MV-4-11 (cell line): ENCODE data around the gene ADCY4.

Source experiments
- DNase-seq: peaks from one replicate; lab custom pipeline; 2025; lab: John Stamatoyannopoulos, UW

Gene ADCY4

DNA sequence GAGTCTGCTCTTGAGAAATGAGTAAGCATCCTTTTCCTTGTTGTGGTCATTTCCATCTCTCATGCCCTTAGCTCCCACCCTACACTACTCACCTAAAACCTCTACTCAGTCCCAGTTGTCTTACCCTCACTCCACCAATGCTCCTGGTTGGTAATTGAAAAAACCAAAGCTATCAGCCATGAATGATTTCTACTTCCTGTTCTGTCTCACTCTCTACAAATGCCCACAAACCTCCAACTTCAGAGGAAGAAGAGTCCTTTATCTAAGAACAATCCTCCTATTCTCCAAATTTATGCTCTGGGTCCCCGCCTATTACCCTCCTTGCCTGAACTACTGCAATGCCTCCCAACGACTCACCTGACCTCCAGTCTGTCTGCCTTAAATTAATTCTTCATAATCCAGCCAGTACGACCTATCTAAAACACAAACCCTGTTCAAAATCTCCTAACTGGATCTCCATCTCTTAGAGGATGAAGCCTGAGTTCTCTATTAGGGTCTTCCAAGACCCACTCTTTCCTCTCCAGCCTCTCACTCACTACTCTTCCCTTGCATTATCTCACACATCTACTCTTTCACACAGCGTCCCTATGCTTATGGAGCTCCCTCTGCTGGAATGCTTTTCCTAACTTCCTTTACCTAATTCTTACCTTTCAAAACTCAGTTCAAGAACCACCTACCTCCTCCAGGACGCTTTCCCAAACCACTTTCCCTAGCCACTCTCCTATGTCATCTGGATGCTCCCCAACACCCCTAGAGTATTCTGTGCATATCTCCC is 37.5 kb downstream of the ADCY4 start:
- peak; percentile 23 for DNase-seq

DNA sequence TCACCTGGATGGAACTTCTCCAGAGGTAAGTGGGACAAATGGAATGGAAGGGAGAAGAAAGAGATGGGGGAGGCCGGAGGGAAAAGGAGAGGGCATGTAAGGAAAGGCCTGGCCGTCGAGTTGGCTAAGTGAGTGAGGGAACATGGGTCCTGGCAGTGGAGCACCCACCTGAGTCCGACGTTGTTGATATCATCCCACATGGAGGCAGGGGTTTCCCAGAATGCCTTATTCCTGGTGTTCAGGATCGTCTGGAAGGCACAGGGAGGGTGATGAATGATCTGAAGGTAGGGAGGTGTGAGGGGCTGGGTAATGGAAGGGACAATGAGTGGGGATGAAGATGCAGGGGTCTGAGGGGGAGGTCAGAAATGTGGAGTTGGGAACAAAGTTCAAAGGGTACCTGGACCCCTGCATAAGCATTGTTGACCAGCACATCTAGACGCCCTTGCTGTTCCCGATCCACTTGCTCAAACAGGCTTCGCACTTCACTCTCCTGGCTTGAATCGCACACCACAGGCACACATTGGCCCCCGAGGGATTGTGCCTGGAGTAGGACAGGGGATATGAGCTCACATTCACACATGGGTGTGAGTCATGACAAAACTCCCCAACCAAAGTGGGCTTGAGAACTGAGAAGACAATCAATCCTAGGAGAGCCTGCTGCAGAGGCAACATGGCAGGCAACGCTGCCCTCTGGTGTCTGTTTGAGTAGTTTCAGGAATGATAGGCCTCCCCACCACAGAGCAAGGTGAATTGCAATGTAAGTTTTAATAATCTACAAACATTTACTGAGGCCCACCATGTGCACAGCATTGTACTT is 38.3 kb downstream of the ADCY4 start:
- DNase-seq = peak; percentile 76

DNA sequence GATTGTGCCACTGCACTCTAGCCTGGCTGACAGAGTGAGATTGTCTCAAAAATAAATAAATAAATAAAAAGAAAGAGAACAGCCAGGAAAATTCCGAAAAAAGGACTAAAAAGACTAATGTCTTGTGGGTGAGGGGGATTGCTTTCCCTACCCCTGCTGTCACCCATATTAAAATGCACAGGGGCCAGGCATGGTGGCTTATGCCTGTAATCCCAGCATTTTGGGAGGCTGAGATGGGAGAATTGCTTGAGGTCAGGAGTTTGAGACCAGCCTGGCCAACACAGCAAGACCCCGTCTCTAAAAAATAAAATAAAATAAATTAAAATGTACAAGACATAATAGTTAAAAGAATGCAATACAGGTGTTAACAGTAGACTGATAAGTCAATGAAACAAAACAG is 41.3 kb downstream of the ADCY4 start:
- no peak for DNase-seq

DNA sequence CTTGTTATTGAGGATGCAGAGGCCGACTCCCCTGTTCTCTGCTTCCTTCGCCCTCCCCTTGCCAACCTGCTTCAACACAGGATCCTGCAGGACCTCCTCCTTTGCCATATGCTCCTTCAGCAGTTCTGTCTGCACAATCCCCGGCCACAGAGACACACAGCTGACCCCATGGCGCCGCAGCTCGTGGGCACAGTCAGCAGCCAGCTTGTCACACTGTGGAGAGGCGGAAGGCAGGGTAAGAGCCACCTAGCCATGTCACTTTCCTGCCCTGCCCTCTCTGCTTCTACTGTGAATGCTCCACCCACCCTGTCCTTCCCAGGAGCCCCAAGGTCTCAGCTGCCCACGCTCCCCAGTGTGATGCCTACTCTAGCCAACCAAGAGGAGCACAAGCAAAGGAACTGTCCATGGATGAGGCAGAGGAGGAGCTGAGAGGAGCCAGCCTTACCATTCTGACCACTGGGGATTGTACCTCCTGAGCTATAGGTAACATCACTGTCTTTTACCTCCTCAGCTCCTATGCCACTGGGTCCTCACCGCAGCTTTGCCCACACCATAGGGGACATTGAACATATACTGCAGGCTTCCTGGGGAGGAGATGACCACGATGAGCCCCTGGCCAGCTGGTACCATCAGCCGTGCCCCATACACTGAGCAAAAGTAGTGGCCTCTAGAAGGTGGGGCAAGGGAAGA is 42.6 kb downstream of the ADCY4 start:
- DNase-seq = no peak

DNA sequence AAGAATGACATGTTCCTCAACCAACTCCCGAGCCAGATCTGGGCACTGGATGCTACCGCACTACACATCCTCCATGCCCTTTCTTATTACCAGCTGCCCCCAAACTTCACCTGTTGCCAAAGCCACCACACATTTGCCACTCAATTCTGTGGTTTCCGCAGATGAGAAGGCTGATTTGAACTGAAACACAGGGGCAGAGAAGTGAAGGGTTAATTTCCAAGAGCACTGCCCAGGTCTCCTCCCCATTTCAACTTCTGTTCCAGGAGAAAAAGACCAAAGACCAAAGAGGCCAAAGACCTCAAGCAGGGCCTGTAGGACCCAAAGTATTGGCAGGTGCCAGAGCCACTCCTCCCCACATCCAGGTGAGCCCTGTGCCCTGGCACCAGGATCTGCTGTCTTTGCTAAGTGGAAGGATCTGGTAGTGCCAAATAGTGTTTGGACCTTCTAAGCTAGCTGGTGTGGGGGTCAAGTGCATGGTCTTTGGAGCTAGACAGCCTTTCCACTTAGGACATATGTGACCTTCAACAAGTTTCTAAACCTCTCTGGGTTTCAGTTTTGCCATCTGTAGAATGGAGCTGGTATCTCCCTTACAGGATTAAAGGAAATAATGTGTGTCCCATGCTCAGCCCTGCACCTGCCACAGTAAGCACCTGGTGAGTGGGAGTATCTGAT is 43.3 kb downstream of the ADCY4 start:
- DNase-seq = no peak

DNA sequence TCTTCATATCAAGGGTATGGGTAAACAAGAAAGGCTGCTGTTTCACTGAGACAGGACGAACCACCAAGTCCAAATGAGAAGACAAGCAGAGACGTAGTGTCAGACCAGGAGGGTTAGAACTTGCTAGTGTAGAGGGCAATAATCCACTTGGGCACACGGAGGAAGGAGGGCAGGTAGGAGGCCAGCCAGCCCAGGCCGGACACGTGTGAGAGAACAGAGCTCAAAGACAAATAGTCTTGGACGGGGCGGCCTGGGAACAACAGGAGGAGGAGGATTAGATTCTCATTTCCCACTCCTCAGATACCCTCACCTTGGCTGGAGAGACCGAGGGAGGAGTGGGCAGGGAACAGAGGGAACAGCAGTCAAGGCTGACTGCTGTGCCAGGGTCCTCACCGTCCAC is 44.1 kb downstream of the ADCY4 start:
- no peak for DNase-seq

DNA sequence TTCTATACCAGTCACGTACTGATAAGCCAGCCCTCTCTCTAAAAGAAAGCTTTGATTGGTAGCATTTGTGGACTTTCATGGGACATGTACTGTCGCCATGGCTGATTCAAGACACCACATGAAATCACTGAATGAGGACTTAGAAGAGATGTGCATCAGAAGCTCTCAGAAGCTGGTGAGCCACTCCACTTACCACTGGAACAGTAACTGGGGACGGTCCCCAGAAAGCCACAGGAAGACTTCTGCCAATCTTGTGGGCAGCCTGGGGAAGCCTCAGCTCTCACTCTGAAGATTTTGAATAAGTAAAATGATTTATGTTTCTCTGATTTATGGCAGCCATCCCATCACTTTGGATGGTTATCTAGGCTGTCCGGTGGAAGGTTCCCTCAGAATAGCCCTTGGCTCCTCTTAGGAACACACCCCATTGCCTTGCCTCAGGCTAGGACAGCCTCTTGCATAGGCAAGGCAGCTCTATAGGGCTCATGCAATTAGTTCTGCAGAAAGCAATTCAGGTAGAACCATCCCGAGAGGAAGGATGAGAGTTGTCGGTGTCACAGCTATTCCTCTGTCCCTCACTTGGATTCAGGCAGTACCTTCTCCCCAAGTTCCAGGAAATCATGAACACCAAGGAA is 45.1 kb downstream of the ADCY4 start:
- no peak for DNase-seq

DNA sequence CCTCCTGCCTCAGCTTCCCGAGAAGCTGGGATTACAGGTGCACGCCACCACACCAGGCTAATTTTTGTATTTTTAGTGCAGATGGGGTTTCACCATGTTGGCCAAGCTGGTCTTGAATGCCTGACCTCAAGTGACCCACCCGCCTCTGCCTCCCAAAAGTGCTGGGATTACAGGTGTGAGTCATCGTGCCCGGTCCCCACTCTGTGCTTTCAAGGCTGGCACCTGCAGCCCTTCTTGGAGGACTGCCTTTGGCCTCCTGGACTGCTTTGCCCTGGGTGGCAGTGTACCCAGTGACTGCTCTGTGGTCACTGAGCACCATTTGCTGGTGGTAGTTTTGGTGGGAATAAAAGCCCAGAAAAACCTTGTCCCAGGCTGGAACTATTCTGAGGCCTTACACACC is 47.9 kb downstream of the ADCY4 start:
- DNase-seq = no peak

DNA sequence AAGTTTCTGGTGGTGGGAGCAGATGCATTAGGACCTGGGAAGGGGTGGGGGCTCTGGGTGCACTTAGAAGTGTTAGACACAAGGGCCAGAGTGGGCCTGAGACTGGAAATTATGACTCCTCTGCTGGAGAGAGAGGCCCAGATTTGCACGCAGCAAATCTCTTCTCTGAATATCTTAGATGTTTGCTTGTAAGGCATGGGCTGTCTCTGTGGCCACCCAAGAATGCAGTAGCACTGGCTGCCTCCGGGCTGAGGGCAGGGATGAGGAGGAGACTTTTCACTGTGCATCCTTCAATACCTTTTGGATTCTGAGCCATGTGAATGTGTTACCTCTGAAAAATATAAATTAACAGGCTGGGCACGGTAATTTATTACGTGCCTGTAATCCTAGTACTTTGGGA is 49.5 kb downstream of the ADCY4 start:
- DNase-seq = no peak

DNA sequence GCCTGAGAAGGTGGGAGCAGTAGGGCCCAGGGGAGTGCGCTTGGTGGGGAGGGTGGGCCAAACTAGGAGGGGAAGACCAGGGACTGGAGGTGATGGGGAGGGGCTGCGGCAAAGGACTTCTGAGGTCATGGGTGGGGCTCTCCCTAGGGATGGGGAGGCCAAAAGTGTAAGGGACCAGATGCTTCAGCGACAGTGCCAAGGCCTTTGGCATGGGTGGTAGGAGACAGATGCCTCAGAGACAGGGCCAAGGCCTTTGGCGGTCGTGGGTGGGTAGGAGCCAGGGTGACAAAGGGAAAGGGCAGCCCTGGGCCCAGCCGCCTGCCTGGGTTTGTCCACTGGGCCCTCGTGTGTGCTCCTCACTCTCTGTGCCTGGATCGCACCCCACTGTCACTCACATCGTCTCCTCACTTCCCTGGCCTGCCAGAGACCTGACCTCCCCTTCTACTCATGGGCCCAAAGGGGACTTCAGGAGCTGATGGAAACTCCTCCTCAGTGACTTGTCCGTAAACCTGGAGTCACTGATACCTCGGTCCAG is 50.3 kb downstream of the ADCY4 start:
- no peak for DNase-seq

DNA sequence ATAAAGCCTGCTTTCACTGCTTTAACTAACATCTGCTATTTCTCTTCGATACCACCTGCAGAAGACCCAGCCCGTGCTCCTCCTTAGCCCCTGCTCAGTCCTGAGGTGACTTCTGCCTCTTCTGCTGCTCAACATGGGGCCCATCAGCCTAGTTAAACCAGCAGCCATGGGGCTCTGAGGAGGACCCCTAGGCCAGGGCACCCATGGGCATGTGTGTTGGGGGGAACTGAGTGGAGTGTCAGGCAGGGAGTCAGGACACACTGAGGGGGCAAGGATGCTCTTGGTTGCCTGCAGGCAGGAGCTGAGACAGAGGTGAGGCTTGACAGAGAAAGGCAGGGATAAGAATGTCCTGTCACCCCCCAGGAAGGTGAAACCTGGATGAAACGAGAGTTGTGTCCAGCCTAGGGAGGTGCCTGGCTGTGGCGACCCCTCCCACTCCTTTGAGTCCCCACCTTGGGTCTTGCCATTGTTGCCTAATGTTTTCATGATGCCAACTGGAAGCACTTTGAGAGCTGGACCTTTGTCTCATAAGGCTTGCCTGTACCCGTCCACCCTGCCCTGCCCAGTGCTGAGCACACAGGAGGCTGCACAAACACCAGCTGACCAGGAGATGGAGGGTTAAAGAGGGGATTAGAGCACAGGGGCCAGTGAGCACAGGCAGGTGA is 50.9 kb downstream of the ADCY4 start:
- DNase-seq = no peak

DNA sequence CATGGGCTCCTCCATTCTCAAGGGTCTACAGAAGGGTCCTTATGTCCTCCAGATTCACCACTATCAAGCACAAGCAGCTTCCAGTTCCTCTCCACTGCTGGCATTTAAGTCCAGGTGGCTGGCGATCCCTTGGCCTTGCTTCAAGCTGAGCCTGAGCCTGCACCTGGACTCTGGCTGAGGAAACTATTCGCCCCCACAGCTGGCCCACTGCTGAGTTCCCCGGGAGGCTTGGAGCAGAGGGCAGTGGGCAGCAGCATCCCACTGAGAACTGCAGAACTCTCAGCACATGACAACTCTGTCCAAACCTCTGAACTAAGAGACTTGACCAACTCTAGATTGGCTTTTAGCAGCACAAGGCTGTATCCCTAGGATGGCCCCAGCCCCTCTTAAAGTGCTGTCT is 52.1 kb downstream of the ADCY4 start:
- DNase-seq = no peak

DNA sequence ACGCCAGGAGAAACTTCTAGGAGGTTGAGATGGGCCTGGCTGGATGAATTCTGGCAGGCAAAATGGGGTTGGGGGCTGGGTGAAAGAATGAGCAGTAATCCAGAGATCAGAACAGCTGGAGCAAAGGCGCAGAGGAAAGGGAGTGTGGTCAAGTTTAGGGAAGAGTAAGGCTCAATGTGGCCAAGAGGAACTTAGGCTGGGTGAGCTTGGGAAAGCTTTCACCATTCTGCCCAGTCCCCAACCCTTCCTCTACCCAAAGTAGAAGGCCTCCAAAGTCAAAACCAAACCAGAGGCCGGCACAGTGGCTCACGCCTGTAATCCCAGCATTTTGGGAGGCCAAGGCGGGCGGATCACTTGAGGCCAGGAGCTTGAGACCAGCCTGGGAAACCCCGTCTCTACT is 53.2 kb downstream of the ADCY4 start:
- peak; percentile 34 for DNase-seq

DNA sequence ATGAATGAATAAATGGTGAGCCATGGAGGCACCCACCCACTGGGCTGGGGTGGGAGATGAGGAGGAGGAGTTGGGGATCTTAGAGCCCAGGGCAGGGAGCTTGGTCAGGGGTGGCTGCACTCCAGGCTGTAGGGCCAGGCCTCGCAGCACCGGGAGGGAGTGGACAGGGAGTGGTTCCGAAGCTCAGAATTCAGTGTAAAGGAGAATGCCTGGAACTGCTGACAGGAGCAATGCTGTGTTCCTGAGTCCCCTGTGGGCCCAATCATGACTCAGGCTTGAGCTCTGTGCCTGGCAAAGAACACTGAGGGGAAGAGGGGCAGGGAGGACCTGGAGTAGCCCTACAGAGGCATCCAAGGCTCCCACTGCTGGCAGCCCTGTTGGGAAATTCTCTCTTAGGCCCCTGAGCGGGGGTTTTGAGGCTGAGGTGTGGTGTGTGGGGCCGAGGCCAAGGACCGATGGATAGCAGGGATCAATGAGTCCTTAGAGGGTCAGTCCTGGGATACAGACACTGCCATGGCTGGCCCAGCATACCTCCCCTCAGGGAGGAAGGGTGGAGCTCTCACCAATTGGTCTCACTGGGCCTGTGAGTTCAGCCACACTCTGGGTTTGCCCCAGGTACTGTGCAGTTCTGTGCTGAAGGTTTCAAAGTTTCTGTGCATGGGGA is 53.9 kb downstream of the ADCY4 start:
- DNase-seq = no peak

DNA sequence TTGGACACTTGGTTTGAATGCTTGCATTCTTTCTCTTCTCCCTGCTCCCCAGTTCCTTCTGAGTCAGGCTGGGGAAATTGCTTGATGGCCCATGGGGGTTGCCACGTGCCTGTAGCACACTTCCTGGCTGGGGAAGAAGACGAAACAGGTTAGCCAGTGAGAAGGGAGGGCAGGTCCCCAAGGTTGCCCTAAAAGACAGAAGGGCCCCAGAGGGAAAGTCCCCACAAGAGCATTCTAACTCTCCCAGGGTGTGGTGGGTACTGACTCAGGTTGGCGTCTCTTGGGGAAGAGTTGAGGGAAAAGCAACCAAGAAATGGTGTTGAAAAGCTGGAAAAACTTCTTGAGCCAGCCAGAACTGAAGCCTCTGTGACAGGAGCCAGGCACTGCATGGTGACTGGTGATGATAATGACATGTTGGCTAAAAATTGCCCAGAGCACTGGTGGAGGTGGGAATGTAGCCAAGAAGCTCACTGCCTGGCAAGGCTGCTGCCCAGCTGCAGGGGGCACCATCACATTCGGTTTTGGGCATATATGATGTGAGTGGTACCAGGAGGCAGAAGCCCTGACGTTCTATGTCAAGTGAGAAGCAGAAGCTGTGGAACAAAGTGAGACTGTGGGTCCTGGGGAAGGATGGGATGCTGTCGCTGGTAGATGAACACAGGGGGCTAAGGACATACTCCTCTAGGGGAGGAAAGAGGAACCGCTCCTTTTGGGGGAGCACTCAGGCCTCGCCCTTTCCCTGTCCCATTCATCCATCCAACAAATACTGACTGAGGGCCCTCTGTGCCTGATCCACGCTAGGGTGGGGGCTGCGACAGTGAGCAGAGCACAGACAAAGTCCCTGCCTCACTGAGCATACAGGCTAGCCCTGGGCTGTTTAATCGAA is 55.3 kb downstream of the ADCY4 start:
- peak; percentile 32 for DNase-seq

DNA sequence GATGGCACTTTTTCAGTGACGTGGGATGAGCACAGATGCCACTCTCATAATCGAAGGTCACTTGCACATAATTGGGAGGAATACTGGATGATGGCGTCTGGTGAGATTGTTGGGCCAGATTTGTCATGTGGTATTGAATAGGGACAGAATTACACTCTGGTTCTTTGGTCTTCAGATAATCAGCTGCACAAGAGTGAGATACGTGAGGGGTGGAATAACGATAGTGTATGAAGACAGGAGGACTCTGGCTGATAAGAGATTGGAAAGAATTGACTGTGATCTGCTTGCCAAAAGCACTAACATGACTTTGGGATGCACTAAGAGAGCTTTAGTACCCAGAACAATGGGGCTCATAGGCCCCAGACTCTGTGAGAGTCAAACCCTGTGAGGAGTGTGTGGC is 56.4 kb downstream of the ADCY4 start:
- DNase-seq = no peak

DNA sequence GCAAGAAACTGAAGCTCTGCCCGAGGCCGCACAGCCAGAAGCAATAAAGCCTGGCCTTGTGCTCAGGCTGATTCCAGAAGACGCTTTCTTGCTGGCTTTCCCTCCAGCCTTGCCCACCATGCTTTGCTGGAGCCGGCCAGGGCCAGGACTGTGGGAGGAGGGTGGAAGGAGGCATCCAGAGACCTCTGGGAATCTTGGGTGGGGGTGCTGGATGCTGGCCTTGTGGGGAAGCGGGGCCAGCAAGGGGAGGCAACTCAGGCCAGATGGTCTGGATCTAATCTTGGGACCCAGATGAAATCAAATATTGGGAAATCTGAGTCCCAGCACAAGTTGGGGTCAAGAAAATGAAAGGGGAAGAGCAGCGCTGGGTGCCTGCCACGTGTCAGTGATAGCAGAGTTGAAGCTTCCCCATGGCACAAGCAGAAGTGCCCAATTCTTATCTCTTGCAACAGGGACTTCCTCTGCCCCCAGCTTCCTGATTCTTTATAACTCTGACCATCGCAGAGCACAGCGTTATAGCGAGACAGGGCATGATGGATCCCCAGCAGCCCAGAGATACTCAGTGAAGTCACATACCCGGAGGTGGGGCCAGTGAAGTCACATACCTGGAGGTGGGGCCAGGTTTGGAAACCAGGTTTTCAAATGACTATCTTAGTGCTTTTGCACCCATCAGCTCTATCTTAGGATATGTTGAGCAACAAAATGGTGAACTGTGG is 57.1 kb downstream of the ADCY4 start:
- peak; percentile 94 for DNase-seq

DNA sequence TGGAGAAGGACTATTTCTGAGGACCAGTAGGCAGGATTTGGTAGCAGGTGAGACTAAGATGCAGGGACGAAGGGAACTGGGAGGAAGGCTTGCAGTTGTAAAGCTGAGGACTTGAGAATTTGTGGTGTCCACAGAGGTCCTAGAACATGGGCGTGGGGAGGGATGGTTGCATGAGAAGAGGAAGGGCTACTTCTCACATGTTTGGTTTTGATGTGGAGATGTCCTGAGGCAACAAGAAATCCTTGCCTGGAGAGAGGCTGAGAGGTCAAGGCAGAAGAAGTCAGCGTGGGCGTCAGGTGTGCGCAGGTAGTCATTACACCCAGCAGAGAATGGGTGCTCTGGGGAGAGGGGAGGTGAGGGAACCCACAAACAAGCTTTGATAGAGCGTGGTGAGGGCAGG is 57.8 kb downstream of the ADCY4 start:
- DNase-seq = no peak

DNA sequence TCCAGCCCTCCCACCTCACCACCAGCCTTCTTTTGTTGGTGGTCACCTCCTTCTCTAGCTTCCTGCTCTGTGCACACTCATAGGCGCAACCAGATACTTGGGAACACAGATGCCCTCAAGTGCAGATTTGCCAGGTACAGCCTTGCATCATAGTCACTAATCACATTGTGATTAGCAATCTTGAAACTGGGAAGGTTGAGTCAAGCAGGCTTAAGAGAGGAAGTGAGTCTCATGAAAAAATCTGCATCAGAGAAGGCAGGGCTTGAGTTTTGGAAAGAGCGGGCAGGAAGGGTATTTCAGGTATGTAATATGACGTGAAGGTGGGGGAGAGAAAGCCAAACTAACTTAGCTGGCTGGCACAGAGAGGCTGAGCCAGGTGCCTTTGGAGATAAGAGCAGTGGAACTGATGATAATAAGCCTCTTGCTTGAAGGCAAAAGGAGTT is 60.7 kb downstream of the ADCY4 start:
- DNase-seq = peak; percentile 87
